Raji (cell line): ENCODE measurements around the gene SART3.

Experiments
- POLR2A ChIP-seq: IDR thresholded peaks from 2 replicates; pipeline ENCODE4 v1.6.1; 2011; ENCODE audit warnings: low read depth, low read length, control low read depth; ENCODE audit not compliant: insufficient read depth

SART3 gene

DNA sequence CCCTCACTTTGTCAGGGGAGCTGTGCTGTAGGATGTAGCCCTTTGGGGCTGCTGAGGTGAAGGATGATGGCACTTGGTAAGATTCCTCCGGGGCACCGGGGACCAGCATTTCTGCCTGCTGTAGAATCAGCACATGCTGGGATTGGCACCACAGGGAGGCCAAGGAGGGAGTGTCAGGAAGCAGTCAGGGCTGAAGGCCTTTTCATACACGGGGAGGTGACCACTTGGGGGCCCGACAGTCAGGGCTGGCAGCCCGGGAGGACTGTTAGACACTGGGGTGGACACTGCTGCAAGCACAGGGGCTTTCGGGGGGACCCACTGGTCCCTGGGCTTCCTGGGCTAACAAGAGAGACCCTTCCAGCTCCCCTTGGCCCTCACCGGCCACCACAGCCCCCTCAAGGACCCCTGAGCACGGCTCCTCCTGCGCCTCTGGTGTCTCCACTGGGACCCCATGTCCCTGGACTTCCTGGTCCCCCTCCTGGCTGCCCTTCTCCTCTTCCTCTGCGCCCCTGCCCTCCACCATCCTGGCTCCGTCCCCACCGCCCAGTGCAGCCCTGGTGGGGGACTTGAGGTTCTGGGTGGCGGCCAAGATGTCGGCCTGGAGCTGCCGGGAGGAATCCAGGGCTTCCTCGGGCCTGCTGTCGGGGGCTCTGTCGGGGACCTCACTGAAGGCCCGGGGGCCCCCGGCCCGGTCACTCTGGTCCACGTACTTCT lies 30.5 kb upstream of the SART3 start:
- no peak for TF ChIP-seq POLR2A

DNA sequence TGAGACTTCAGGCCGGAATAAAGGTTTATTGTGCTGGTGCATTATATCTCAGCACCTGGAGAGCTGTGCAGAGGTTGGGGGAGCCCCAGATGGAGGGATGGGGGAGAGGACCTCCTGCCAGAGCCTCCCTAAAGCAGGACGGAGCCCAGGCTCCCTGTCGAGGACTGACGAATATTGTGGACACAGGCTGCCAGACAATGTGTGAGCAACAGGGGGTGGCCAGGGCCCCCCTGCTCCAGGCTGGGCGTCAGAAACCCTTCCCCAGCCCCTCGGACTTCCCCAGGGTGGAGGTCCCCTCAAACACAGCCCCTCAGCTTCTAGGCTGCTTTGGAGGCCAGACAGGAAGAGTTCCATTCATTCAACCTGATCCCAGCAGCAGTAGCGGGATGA lies 28.9 kb upstream of the SART3 start:
- no peak for TF ChIP-seq POLR2A

DNA sequence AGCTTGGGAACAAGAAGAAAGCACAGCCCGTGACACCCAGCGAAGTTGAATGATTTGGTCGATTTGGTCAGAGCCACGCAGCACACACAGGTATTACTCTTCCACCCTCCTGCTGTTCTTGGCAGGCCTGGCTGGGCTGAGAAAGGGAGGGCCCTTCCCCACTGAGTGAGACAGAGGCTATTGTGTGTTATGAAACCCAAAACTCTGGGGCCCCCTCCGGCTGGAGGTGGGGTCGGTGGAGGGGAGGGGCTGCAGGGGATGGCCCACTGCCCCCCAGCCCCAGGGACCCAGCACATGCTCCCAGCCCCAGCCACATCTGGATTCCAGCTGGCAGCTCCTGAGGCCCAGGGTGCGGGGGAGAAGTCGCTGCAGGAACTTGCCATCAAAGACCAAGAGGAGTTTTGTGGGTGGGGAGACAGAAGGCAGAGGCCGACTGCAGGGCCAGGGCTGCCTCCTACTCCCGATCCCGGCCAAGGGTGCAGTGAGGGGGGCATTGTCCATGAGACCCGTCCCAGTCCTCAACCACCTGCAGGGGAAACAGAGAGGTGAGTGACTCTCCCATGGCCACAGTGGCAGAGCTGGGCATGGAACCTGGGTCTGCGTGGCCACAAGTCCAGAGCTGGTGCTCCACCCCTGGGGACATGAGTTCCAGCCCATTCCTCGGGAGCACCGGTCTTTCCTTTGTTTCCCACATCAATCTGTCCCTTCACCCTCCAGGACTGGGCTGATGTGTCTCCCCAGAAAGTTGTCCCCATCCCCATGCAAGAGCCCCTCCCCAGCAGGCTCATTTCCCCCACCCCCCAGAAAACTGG lies 28.3 kb upstream of the SART3 start:
- no peak for TF ChIP-seq POLR2A

DNA sequence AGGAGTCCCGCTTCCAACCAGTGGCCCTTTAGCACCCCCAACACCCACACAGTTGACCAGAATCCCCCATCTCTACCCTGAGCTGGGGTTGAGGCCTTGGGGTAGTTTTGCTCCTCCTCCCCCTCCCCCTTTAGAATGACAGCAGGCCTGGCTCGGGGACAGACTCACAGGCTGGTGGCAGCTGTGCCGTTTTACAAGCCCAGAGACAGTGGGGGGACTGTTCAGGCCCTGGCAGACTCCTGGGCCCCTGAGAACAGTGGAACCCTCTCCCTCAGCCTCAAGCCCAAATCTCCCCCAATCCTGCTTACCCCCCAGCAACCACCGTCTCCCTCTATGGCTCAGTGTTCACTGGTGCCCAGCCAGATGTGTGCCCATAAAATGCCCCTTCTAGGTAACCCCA lies 26.9 kb upstream of the SART3 start:
- TF ChIP-seq POLR2A, result no peak

- TF ChIP-seq POLR2A, result no peak
Observed at GRCh38 chr12:108586306-108586705, 25.3 kb upstream of the SART3 start.

DNA sequence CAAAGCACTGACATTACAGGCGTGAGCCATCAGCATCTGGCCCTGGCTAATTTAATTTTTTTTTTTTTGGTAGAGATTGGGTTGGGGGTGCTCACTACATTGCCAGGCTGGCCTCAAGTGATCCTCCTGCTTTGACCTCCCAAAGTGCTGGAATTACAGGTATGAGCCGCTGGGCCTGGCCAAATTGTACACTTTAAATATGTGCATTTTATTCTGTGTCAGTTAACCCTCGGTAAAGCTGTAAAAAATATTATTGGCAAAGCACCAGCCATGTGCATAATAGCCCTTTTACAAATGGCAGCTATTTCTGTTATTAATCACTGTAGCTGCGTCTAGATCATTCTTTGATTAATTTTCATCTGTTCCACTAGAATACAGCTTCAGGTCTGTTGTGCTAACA lies 24.9 kb upstream of the SART3 start:
- TF ChIP-seq POLR2A, result no peak

DNA sequence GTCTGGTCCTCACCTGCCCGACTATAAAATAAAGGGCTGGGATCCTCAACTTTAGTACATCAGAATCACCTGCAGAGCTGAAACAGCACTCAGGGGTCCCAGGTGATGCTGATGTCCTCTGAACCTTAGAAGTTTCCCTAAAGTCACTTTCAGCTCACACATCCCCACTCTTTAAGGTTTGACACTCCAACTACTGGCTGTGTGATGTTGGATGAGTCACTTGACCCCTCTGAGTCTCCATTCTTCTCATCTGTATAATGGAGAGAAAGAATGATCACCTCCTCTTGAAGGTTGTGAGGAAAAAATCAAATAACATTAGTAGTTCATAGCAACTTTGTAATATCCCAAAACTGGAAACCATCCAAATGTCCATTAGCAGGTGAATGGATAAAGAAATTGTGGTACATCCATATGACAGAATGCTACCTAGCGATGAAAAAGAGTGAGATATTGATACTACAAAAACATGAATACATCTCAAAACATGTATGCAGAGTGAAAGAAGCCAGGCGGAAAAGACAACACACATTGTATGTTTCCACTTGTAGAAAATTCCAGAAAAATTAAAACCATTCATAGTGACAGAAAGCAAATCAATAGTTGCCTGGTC lies 23.6 kb upstream of the SART3 start:
- no peak for TF ChIP-seq POLR2A

DNA sequence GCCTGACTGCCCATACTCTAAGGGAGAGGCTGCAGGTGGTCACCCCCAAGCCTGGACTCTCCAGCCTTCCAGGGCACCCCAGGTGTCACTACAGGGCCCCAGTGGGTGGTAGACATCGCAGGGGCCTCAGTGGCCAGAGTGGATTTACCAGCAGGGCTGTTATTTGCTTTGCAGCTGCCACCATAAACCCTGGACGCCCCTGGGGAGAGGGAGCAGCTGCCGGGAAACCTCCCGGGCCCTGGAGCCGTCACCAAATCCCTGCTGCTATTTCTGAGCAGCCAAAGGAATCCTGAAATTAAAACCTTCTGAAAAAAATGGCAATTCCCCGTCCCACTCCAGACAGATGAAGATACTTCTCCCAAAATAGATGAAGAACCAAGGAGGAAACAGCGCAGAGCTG lies 23.0 kb upstream of the SART3 start:
- no peak for TF ChIP-seq POLR2A

DNA sequence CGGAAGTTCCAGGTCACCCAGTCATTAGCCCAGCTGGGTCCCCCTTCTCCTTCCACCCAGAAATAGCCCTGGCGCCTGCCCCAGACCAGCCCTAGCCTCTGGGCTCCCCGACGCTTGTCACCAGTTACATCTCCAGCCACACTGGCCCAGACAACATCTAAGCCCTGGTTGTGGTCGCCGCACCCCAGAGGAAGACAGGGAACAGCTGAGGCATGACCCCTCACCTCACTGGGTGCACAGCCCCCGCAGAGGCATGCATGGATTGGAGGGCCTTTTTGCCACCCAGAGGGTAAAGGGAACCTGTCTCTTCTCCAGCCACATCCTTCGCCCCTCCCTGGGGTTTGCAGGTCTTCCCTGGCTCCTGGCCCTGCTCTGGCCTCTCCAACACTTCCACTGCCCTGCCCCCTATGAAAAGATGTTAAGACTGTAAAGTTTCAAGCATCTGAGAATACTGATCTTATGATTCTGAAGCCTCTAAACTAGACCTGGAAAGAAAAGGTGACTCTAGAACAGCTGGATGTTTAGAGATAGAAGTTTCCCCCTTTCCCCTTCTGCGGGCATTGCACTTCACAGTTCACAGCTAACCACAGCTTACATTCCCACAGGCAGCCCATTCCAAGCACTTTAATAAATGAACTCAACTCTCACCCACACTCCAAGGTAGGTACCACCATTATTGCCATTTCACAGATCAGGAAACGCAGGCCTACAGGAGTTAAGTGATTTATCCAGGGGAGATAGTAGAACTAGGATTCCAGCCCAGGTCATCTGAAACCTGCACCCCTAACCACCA lies 22.2 kb upstream of the SART3 start:
- no peak for TF ChIP-seq POLR2A

GRCh38 chr12:108582509-108582908 lies 21.5 kb upstream of the SART3 start:
- no peak for TF ChIP-seq POLR2A

DNA sequence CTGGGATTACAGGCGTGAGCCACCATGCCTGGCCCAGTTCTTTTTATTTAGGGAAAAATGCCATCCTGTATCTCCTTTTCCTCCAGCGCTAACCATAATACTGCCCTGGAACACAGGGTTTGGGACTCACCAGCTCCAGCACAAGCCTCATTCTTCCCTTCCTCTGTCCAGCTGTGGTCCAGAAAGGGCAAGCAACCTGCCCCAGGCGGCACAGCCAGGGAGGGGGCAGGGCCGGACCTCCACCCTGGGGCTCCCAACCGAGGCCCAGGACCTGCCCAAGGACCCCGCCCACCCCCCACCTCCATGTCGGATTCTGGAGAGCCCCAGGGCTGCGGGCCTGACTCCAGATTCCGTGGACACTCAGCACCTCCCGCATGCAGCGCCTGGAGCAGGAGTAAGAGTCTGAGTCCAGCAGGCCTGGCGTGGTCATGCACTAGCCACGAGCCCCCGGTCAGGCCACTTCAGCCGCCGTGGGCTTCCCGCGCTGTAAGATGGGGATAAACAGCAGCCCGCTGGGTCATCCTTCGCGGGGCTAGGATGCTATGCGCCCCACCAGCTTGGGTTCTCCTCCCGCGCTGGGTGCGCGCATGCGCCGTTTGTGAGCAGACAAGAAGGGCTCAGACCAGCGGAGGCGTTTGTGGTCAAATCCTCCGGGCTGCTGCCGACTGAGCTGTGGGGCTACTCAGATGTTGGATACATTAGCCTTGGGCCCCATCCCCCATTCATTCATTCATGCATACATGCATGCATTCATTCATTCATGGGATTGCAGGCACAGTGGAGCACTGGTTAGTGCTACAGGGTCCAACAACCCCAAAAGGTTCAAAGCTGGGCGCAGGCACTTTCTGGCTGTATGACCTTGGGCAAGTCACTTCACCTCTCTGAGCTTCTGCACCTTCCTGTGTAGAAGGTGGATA lies 20.6 kb upstream of the SART3 start:
- TF ChIP-seq POLR2A, result no peak

- no peak for TF ChIP-seq POLR2A
Observed at GRCh38 chr12:108580531-108580930, 19.6 kb upstream of the SART3 start.

- no peak for TF ChIP-seq POLR2A
Observed at GRCh38 chr12:108578813-108579212, 17.8 kb upstream of the SART3 start.

GRCh38 chr12:108578264-108578663 lies 17.3 kb upstream of the SART3 start:
- no peak for TF ChIP-seq POLR2A
